Progenitor cell of endocrine pancreas (in vitro differentiated cells): Measurements from ENCODE around the gene GPR171. TPM values are rescaled to one million over a fixed set of nuclear protein-coding genes. Genes with fewer than 3 reads are reported as not detected.

Experiments
- DNase-seq: peaks from one replicate; pipeline ENCODE4 v3.0.0; 2021; ENCODE audit warnings: low spot score; ENCODE audit not compliant: unreplicated experiment
- H3K27ac Mint-ChIP-seq: 2 replicates; pipeline ENCODE4 v1.8.0; 2021; ENCODE audit warnings: mild to moderate bottlenecking, moderate library complexity, mixed read lengths
- H3K27me3 Mint-ChIP-seq: 2 replicates; pipeline ENCODE4 v1.8.0; 2021; ENCODE audit warnings: mixed read lengths
- H3K36me3 Mint-ChIP-seq: 2 replicates; pipeline ENCODE4 v1.8.0; 2022; ENCODE audit warnings: mixed read lengths; ENCODE audit not compliant: insufficient read depth
- H3K4me1 Mint-ChIP-seq: 2 replicates; pipeline ENCODE4 v1.8.0; 2021; ENCODE audit warnings: low read depth, mixed read lengths
- H3K4me3 Mint-ChIP-seq: 2 replicates; pipeline ENCODE4 v1.8.0; 2021; ENCODE audit warnings: low read depth, mild to moderate bottlenecking, moderate library complexity, mixed read lengths
- H3K9me3 Mint-ChIP-seq: 2 replicates; pipeline ENCODE4 v1.8.0; 2021; ENCODE audit warnings: low read depth, mixed read lengths
- total RNA-seq: library from RNA; stranded (reverse); gene quantifications from 2 replicates; pipeline ENCODE4 v1.2.1, GENCODE V29; 2021
- TF ChIP-seq, protein P1 (sequence below): fragments of 200-600 bp; sonication (generic); IDR thresholded peaks from one replicate; pipeline ENCODE4 v1.5.0; 2021; ENCODE audit warnings: antibody characterized with exemption, mild to moderate bottlenecking; ENCODE audit not compliant: unreplicated experiment

The GPR171 gene
- total RNA-seq, 1 donor from 2014 or later: not detected

DNA sequence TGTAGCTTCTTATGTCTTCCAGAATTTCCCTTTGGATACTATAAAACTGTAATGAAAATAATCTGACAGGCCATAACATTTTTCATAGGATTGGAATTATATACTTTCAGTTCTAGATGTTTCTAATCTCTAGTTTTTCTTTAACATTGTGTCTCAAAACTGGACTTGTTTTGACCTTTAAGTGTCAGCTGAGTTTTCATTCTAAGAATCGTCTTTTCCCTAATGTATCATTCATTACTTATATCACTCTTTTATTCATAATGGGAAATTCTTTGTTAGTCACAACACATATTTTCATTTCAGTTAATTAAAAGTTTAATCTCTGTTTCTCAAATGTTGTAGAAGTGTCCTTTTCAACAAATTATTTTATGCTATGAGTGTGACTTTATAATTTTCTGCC lies 11.9 kb downstream of the GPR171 start:
- no peaks in the 10 kb centered on the region for H3K27me3 Mint-ChIP-seq

DNA sequence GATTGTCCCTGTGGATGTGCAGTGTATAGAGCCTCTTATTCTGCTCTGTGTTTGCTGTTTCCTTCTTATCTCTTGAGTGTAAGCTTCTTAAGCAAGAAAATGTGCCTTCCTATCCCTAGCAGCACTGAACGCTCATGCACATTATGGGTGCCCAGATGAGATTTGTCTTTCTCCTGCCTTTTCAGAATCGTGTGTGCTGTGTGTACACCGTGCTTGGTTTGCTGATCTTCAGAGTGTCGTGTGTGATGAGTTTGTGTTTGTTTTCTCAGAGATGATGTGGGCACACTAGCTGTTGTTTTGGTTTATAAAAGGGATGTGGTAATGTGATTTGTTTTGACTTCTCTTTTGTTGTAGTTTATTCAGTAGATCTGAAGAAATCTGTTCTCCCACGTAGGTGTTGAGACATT lies 19.7 kb downstream of the GPR171 start:
- H3K27me3 Mint-ChIP-seq: no peaks in the 10 kb centered on the region
- DNase-seq: no peak
- peaks cover 6% of the 10 kb centered on the region for H3K4me1 Mint-ChIP-seq
- H3K4me3 Mint-ChIP-seq: no peak overlapping the region
- H3K36me3 Mint-ChIP-seq: no peaks in the 10 kb centered on the region
- peak overlapping the region; percentile 1 for H3K27ac Mint-ChIP-seq
- TF ChIP-seq, protein P1, sequence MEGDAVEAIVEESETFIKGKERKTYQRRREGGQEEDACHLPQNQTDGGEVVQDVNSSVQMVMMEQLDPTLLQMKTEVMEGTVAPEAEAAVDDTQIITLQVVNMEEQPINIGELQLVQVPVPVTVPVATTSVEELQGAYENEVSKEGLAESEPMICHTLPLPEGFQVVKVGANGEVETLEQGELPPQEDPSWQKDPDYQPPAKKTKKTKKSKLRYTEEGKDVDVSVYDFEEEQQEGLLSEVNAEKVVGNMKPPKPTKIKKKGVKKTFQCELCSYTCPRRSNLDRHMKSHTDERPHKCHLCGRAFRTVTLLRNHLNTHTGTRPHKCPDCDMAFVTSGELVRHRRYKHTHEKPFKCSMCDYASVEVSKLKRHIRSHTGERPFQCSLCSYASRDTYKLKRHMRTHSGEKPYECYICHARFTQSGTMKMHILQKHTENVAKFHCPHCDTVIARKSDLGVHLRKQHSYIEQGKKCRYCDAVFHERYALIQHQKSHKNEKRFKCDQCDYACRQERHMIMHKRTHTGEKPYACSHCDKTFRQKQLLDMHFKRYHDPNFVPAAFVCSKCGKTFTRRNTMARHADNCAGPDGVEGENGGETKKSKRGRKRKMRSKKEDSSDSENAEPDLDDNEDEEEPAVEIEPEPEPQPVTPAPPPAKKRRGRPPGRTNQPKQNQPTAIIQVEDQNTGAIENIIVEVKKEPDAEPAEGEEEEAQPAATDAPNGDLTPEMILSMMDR: no peak
- H3K9me3 Mint-ChIP-seq: no peaks in the 10 kb centered on the region

More for the DNA sequence above, 11.9 kb downstream of the GPR171 start:
- no peak for DNase-seq
- Mint-ChIP-seq H3K27ac (no peak overlapping the region), H3K36me3 (peaks cover 5% of the 10 kb centered on the region), H3K4me1 (peaks cover 3% of the 10 kb centered on the region), H3K9me3 (no peaks in the 10 kb centered on the region), H3K4me3 (no peak overlapping the region)
- TF ChIP-seq, protein P1: no peak

DNA sequence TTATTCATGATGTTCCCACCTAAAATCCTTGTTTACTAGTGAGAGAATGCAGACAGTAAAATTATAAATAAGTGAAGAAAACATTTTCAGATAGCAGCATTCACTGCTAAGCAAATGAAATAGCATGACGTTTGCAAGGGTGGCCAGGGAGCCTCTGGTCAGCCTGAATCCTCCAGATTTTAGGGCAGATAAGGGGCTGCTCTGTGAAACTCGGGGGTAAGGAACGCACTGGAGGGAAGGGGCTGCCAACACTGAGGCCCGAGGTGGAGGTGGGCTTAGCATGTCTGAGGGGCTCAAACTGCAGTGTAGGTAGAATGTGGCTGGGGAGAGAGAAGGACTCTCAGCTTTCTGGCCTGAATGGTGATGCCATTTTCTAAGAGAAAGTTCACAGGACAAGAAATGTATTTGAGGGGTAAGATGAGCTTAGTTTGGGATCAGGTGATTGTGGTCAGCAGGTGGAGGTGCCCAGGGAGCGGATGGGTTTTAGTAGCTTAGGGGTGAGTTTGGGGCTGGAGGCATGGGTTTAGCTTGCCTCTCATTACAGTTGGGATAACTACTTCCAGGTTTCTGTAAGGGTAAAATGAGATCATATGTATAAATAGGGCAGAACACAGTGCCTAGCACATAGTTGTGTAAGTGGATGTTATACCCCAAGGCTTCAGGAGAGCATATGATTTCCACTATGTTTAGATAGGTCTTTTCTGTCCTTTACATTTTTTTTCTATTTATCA lies 20.5 kb downstream of the GPR171 start:
- Mint-ChIP-seq H3K4me1 (peaks cover 11% of the 10 kb centered on the region), H3K27me3 (no peaks in the 10 kb centered on the region), H3K4me3 (no peak overlapping the region), H3K36me3 (no peaks in the 10 kb centered on the region), H3K9me3 (no peaks in the 10 kb centered on the region), H3K27ac (no peak overlapping the region)
- TF ChIP-seq, protein P1: no peak
- no peak for DNase-seq

DNA sequence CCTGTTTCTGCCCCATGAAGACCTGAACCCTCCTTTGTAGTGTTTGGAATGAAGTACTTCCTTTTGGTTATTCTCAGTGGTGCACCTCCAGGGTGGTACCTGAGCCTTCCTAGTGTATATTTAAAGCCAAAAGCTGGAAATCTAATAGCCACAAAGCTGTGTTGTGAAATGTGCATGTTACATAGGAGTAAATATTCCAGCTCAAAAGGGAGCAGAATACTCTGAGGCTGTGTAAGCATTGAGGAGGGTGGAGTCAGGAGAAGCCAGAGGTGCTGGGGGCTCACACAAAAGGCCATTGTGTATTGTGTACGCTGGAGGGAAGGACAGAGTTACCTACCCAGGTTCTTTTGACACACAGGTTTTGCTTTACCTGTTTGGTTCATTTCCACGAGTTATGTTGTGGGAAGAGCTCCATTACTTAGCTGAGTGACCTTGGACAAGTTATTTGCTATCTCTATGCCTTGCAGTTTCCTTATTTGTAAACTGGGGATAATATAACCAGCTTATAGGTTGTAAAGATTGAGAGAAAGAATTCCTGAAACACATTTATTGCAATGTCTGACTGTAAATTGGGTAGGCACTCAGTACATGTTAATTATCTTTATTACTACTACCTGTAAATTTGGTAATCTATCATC lies 24.7 kb downstream of the GPR171 start:
- Mint-ChIP-seq H3K4me3 (no peak overlapping the region), H3K36me3 (no peaks in the 10 kb centered on the region), H3K9me3 (no peaks in the 10 kb centered on the region), H3K27ac (peak overlapping the region; percentile 94), H3K4me1 (peaks cover 15% of the 10 kb centered on the region), H3K27me3 (no peaks in the 10 kb centered on the region)
- TF ChIP-seq, protein P1: no peak
- no peak for DNase-seq

DNA sequence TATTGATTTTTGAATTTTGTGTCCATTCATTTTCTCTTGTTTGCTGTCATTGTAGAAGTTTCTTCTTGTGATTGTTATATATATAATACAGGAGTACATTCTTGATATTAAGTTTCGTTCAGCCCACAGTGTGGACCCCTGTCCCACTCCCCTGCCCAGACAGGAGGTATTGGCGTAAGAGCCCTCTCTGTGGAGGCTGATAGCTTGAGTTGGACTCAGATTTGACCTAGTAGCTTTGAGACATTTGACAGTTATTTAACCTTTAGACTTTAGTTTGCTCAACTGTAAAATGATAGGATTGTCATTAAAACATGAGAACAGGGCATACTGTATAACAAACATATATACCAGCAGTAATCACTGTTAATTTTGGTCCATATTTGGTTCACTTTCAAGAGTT lies 27.1 kb downstream of the GPR171 start:
- TF ChIP-seq, protein P1: no peak
- DNase-seq: no peak
- H3K27ac Mint-ChIP-seq: no peak overlapping the region
- no peak overlapping the region for H3K4me3 Mint-ChIP-seq
- H3K36me3 Mint-ChIP-seq: no peaks in the 10 kb centered on the region
- peaks cover 12% of the 10 kb centered on the region for H3K4me1 Mint-ChIP-seq
- H3K9me3 Mint-ChIP-seq: no peaks in the 10 kb centered on the region
- H3K27me3 Mint-ChIP-seq: no peaks in the 10 kb centered on the region
